Measurements from ENCODE around the gene GPR31.
"Not testable (repeated sequence)": the region's sequence is repeated elsewhere in the genome, so short reads cannot be mapped to it uniquely, and the experiment has no call there.

The GPR31 gene, protein sequence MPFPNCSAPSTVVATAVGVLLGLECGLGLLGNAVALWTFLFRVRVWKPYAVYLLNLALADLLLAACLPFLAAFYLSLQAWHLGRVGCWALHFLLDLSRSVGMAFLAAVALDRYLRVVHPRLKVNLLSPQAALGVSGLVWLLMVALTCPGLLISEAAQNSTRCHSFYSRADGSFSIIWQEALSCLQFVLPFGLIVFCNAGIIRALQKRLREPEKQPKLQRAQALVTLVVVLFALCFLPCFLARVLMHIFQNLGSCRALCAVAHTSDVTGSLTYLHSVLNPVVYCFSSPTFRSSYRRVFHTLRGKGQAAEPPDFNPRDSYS

DNA sequence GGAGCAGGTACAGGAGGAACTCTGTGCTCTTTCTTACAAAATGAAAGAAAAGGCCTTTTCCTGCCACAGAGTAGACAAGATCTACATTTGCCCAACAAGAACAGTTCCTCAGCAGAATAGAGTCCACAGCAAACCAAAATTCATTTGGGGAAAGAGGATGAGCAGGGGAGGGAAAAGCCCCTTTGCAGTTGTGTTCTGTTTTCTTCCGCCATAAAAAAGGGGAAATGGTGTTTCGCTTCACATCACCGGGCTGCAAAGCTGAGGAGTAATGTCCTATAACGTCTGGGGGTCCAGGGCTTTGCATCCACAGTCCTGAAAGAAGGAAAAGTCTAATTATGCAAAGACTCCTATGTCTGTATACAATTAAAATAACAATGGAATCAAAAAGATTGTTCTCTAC is at the start of gene GPR31:
GPR31 (minus strand) TSS at position 118 of the 400 bp plus-strand sequence. CDS start 149 bp downstream, outside the sequence.
- TF ChIP-seq, protein P1, sequence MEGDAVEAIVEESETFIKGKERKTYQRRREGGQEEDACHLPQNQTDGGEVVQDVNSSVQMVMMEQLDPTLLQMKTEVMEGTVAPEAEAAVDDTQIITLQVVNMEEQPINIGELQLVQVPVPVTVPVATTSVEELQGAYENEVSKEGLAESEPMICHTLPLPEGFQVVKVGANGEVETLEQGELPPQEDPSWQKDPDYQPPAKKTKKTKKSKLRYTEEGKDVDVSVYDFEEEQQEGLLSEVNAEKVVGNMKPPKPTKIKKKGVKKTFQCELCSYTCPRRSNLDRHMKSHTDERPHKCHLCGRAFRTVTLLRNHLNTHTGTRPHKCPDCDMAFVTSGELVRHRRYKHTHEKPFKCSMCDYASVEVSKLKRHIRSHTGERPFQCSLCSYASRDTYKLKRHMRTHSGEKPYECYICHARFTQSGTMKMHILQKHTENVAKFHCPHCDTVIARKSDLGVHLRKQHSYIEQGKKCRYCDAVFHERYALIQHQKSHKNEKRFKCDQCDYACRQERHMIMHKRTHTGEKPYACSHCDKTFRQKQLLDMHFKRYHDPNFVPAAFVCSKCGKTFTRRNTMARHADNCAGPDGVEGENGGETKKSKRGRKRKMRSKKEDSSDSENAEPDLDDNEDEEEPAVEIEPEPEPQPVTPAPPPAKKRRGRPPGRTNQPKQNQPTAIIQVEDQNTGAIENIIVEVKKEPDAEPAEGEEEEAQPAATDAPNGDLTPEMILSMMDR (IDR thresholded peaks at IDR 0.05; ENCODE audit: unreplicated experiment in 3 of 3): no peak
- H3K9me3 Mint-ChIP-seq: no peaks in the 10 kb centered on the region
- H3K27me3 Mint-ChIP-seq (ENCODE audit: low read depth): peaks cover 16% of the 10 kb centered on the region
- peaks cover 15% of the 10 kb centered on the region for H3K4me1 Mint-ChIP-seq
- H3K36me3 Mint-ChIP-seq (ENCODE audit: low read depth): no peaks in the 10 kb centered on the region
- H3K27ac Mint-ChIP-seq: no peak within 1 kb of the TSS
- no peak within 1 kb of the TSS for H3K4me3 Mint-ChIP-seq

DNA sequence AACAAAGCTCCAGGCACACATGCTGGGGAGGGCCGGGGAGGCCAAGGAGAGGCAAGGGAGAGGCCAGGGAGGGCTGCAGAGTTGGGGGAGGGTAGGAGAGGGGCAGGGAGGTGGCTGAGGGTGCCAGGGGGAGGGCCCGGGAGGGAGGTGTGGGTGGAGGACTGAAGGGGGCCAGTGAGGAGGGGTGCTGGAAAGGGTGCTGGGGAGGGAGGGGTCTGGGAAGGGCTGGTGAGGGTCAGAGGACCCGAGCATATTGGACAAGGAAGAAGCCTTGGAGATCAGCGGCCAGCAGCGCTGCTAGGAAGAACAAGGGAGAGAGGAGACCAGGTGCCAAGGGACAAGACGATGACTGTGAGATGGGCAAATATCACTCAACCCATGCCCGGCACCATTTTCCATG is 49.7 kb upstream of the GPR31 start:
- Mint-ChIP-seq H3K9me3 (no peaks in the 10 kb centered on the region), H3K4me1 (no peaks in the 10 kb centered on the region), H3K27me3 (ENCODE audit: low read depth) (peaks cover 9% of the 10 kb centered on the region), H3K4me3 (no peak overlapping the region), H3K36me3 (ENCODE audit: low read depth) (no peaks in the 10 kb centered on the region), H3K27ac (no peak overlapping the region)
- TF ChIP-seq, protein P1 (IDR thresholded peaks at IDR 0.05; ENCODE audit: unreplicated experiment in 3 of 3): no peak

DNA sequence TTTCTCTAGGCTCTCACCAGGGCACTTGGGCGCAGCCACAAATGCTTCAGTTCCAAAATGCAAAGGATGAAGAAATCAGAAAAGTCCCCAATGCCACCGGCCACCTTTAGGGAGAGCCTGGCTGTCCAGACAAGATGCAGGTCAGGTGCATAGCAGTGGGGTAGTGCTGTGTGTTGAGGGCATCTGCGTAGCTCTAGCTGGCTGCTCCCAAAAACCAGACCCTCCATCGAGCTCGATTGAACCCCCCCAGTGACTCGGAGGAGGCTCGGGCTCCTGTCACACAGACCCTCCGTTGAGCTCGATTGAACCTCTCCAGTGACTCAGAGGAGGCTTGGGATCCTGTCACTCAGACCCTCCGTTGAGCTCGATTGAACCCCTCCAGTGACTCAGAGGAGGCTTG is 47.5 kb upstream of the GPR31 start:
- not testable (repeated sequence) for H3K9me3 Mint-ChIP-seq; H3K4me1 Mint-ChIP-seq; H3K4me3 Mint-ChIP-seq; H3K27ac Mint-ChIP-seq; H3K36me3 Mint-ChIP-seq (ENCODE audit: low read depth)
- H3K27me3 Mint-ChIP-seq (ENCODE audit: low read depth): peaks cover 17% of the 10 kb centered on the region

DNA sequence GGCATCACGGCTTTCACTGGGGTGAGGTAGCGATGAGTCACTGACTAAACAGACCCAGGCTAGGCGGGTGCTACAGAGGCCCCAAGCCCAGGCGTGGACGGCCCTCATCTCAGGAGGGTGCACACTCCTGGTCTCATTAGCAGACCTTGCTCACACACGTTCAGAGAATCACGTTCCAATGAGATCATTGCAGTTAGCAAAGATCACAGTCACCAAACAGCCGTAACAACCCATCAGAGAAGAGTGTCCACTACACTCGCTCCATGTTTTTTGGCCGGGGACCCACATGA is 46.2 kb upstream of the GPR31 start:
- not testable (repeated sequence) for H3K27ac Mint-ChIP-seq; H3K36me3 Mint-ChIP-seq (ENCODE audit: low read depth); H3K4me1 Mint-ChIP-seq; H3K9me3 Mint-ChIP-seq; H3K4me3 Mint-ChIP-seq
- peaks cover 11% of the 10 kb centered on the region for H3K27me3 Mint-ChIP-seq (ENCODE audit: low read depth)

DNA sequence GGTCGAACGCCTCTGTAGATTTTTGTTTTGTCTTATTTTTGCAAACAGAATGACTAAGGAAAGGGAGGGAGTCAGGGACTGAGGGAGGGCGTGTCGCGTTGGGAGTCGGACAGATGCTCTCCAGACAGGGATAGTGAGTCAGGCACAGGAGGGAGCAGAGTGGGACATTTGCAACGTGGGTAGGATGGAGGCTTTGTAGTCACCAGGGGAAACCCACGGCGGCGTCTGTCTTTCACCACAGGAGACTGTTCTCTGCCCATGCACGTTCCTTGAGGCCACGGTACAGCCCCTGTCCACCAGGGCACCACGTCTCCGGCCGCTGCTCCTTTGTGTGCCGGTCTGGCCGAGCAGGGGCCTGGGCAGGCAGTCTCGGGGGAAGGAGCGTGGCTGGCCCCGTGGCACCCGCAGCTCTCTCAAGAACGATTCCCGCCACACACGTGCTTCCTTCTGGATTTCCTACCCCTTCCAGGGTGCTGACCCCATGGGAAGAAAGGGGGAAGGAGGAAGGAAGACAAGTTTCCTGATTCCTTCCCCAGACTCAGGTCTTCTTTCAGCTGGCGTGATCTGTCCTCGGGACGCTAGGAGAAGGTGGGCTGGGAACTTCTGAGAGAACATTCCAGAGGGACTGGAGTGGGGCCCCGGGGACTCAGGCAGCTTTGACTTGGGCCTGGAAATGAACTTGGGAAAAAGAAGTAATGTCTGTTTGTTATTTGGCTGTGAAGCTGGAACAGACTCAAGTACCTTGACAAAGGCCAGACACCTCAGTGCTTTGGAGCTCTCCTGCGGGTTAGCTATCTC is 45.7 kb upstream of the GPR31 start:
- H3K9me3 Mint-ChIP-seq; H3K27ac Mint-ChIP-seq; H3K36me3 Mint-ChIP-seq (ENCODE audit: low read depth); H3K4me3 Mint-ChIP-seq; H3K4me1 Mint-ChIP-seq: not testable (repeated sequence)
- H3K27me3 Mint-ChIP-seq (ENCODE audit: low read depth): peaks cover 14% of the 10 kb centered on the region

DNA sequence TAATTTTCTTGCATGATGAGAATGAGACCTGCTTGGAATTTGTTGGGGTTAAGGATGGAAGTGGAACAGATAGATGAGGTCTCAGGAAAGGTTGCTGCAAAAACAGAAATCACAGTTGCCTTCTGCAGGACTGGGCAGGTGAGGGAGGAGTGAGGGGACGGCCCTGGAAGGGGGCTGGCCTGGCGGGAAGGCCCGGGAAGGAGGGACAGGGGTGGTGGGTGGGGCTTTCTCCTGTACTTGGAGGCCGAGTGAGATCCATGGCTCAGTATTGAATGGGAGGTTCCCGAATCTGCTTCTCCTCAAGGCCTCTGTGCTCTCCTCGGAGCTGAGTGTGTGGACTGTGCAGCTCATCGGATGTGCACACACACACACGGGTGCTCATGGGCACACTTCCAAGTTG is 44.8 kb upstream of the GPR31 start:
- not testable (repeated sequence) for H3K9me3 Mint-ChIP-seq; H3K36me3 Mint-ChIP-seq (ENCODE audit: low read depth)

DNA sequence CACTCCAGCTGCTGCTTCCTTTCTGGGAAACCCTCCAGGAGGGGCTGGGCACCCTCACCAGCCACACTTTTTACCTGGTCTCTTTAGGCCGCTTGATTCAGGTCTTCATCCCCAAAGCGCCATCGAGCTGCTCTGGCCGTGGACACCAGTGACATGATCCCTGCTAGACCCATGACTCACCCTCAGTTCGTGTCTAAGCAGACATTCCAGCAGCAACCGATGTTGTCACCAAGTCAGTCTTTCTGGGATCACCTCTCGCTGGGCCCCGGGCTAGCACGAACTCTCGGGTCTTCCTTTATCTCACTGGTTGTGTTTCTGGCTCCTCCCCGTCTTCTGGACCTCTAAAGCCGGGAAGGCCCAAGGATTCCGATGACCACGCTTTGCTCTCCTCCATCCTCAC is 43.0 kb upstream of the GPR31 start:
- peaks cover 33% of the 10 kb centered on the region for H3K27me3 Mint-ChIP-seq (ENCODE audit: low read depth)
- TF ChIP-seq, protein P1 (IDR thresholded peaks at IDR 0.05; ENCODE audit: unreplicated experiment in 3 of 3): no peak
- H3K9me3 Mint-ChIP-seq: no peaks in the 10 kb centered on the region
- H3K36me3 Mint-ChIP-seq (ENCODE audit: low read depth): no peaks in the 10 kb centered on the region
- no peak overlapping the region for H3K4me3 Mint-ChIP-seq
- no peaks in the 10 kb centered on the region for H3K4me1 Mint-ChIP-seq
- no peak overlapping the region for H3K27ac Mint-ChIP-seq

More for the DNA sequence above, 44.8 kb upstream of the GPR31 start:
- peaks cover 23% of the 10 kb centered on the region for H3K27me3 Mint-ChIP-seq (ENCODE audit: low read depth)
- H3K4me3 Mint-ChIP-seq, H3K27ac Mint-ChIP-seq, H3K4me1 Mint-ChIP-seq: not testable (repeated sequence)

DNA sequence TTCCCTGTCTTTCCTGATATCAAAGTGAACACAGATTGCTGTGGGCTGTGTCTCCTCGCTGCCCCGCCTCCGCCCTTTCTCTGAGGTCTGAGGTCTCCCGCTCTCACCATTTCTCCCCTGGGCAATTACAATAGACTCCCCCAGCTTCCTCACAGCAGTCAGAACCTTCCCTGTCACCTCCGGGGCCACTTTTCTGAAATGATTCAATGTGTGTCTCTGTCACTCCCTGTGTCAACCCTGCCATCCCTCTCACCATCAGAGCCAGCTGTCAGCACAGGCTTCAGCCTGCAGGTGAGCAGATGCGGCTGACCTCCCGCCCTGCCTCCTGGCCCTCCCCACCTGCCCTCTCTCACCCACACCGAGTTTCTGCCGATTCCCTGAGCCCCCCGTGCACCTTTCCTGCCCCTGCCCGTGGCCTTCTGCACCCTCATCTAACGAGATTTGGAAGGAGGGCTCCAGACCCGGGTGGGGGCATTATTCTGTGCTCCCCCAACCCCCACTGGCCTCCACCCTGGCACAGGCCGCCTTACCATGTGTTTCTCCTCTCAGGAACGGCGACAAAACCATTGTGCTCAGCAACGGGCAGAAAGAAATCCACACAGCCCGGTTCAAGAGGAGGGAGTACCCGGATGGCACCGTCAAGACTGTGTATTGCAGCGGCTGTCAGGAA is 38.3 kb upstream of the GPR31 start:
- H3K36me3 Mint-ChIP-seq (ENCODE audit: low read depth); H3K4me1 Mint-ChIP-seq; H3K27ac Mint-ChIP-seq; H3K9me3 Mint-ChIP-seq; H3K4me3 Mint-ChIP-seq: not testable (repeated sequence)
- H3K27me3 Mint-ChIP-seq (ENCODE audit: low read depth): peaks cover 40% of the 10 kb centered on the region

DNA sequence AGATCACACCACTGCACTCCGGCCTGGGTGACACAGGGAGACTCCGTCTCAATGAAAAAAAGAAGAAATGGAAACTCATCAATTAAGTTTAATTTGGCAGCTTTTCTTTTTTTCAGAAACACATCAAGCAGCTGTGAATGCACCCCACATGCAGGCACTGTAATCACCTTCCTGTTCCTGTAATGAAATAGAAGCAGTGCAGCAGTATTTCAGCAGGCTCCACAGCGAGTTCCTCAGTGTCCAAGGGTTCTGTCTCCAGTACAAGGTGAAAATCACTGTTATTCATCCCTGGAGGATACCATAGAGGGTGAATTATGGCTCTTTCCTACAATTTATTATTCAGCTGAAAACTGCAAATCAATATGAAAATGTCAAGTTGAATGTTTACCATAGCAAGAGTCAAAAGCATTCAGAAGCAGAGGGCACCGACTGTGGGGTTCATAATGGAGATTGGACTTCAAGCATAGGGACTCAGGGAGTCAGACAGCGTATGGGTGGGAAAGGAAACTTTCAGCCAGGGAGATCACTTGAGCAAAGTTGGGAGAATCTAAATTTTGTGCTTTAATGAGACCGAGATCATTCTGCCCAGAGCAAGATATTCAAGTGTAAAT is 35.8 kb upstream of the GPR31 start:
- not testable (repeated sequence) for H3K27ac Mint-ChIP-seq, H3K4me3 Mint-ChIP-seq
- H3K9me3 Mint-ChIP-seq: peaks cover 10% of the 10 kb centered on the region

DNA sequence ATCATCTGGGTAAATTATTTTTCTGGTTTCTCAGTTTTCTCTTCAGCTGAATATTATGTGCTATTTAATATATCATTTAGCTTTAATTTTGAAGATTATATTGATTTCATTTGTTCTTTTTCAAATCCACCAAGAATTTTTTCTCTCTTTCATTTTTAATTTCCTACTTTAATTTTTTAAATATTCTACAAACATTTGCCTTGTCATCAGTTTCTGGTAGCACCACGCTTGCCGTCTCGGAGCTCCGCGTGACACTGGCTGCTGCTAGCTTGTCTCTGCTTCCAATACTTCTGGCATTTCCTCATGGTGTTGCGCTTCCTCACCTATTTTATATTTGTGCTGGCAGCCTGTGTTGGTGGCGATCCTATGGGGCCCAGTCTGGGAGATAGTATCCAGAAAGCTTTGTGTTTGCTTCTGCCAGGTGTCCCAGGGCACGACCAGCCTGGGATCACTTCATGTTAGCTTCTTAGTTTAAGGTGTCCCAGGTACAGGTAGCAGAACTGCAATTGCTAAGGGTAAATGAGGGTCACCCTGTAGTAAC is 33.3 kb upstream of the GPR31 start:
- Mint-ChIP-seq H3K9me3 (peaks cover 10% of the 10 kb centered on the region), H3K27me3 (ENCODE audit: low read depth) (peaks cover 10% of the 10 kb centered on the region)
- not testable (repeated sequence) for H3K27ac Mint-ChIP-seq; H3K4me3 Mint-ChIP-seq; H3K36me3 Mint-ChIP-seq (ENCODE audit: low read depth); H3K4me1 Mint-ChIP-seq

More for the DNA sequence above, 35.8 kb upstream of the GPR31 start:
- not testable (repeated sequence) for H3K4me1 Mint-ChIP-seq; H3K36me3 Mint-ChIP-seq (ENCODE audit: low read depth)
- peaks cover 29% of the 10 kb centered on the region for H3K27me3 Mint-ChIP-seq (ENCODE audit: low read depth)

DNA sequence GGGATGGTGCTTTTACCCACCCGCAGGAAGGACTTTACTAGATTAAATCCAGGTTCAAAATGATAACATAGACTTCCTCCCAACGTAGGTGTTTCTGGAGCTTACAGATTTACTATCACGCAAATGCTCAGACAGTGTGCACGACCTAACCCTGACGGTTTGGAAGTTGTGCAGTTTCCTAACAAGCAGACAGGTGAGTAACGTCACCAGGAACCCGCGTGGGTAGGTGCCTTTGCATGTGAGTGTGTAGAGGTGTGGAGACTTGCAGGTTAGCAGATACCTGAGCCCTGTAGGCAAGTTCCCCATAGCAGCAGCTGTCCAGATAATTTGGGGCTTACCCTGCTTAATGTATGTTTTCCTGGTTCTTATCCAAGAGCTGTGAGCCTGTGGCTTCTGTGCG is 29.5 kb upstream of the GPR31 start:
- not testable (repeated sequence) for H3K4me1 Mint-ChIP-seq; H3K27me3 Mint-ChIP-seq (ENCODE audit: low read depth); H3K4me3 Mint-ChIP-seq; H3K36me3 Mint-ChIP-seq (ENCODE audit: low read depth); H3K27ac Mint-ChIP-seq
- H3K9me3 Mint-ChIP-seq: peaks cover 10% of the 10 kb centered on the region

Measured in nephron (organoid).